K562 (cell line): ENCODE measurements around the gene STK4. TPM values are rescaled to one million over a fixed set of nuclear protein-coding genes. Genes with fewer than 3 reads are reported as not detected.

Source experiments
- ATAC-seq: fragments of 200-7000 bp; cut with Tn5 transposase; 3 replicates; pipeline ENCODE4 v1.9.1; 2020; ENCODE audit warnings: moderate library complexity
- BruUV-seq: library from RNA; stranded (reverse); fragments of 400-500 nt; replicated peaks from 2 replicates; lab custom pipeline; 2021; lab: Mats Ljungman, UMichigan
- CTCF ChIA-PET: fragments of 300-600 bp; formaldehyde crosslinking; extraction: SDS; loops from one replicate; lab custom pipeline; 2021; ENCODE audit warnings: low intra/inter-chr PET ratio; lab: Yijun Ruan, JAX
- POLR2A ChIA-PET: fragments of 300-600, 350-650 bp; sonication (Branson Sonifier 250); formaldehyde crosslinking; extraction: SDS; loops from one replicate; lab custom pipeline; 2021; ENCODE audit warnings: antibody characterized with exemption, inconsistent platforms; lab: Yijun Ruan, JAX
- DNase-seq, 4 experiments: peaks; one replicate each; pipeline versions ENCODE4 v3.0.0 to v3.0.0-alpha.2; 2011 to 2018; ENCODE audit warnings: low spot score in 3 of 4, mixed read lengths in 3 of 4; ENCODE audit errors: extremely low read depth in 1 of 4
- FAIRE-seq: peaks from 2 replicates; lab custom pipeline; 2011; peaks lifted over from hg19 to GRCh38; lab: Jason Lieb, UNC
- H2AFZ ChIP-seq: 2 replicates; pipeline ENCODE4 v1.6.0; 2011; ENCODE audit warnings: low read depth, low read length, control low read depth, inconsistent platforms
- H3K27ac ChIP-seq: fragments of 200-600 bp; 3 replicates; pipeline ENCODE4 v1.8.0; 2011; ENCODE audit warnings: low read depth, mild to moderate bottlenecking, control low read depth, inconsistent platforms, low read length, moderate library complexity, mixed read lengths; ENCODE audit errors: extremely low read depth
- H3K27me3 ChIP-seq, 2 experiments: fragments of 300-600 bp in 1 of 2; 2 replicates in 1 of 2; 3 replicates in 1 of 2; pipeline versions ENCODE4 v1.6.0 to v1.8.0; 2011; ENCODE audit warnings: inconsistent platforms in 2 of 2, low read length in 2 of 2, mild to moderate bottlenecking in 1 of 2, mixed read lengths in 1 of 2, moderate library complexity in 1 of 2; ENCODE audit not compliant: control insufficient read depth in 2 of 2, insufficient read depth in 2 of 2
- H3K36me3 ChIP-seq: fragments of 300-600 bp; 3 replicates; pipeline ENCODE4 v1.8.0; 2011; ENCODE audit warnings: mild to moderate bottlenecking, low read length, inconsistent platforms; ENCODE audit not compliant: control insufficient read depth, insufficient read depth
- H3K4me1 ChIP-seq, 2 experiments: fragments of 200-600 bp in 1 of 2; replicated peaks in 1 of 2; 2 replicates in 1 of 2; 3 replicates in 1 of 2; pipeline versions ENCODE4 v1.5.1 to v1.8.0; 2011; ENCODE audit warnings: inconsistent platforms in 2 of 2, low read length in 2 of 2, mild to moderate bottlenecking in 1 of 2, mixed read lengths in 1 of 2, moderate library complexity in 1 of 2; ENCODE audit not compliant: control insufficient read depth in 2 of 2, insufficient read depth in 2 of 2
- H3K4me2 ChIP-seq: 2 replicates; pipeline ENCODE4 v1.6.1; 2011; ENCODE audit warnings: low read length, control low read depth, inconsistent platforms, mixed read lengths; ENCODE audit not compliant: insufficient read depth
- H3K4me3 ChIP-seq: fragments of 200-600 bp; sonication (generic), shearing (Covaris generic); 2 replicates; pipeline ENCODE4 v1.5.1; 2016; ENCODE audit warnings: control low read depth, inconsistent platforms
- H3K79me2 ChIP-seq: fragments of 200-600 bp; 3 replicates; pipeline ENCODE4 v1.8.0; 2011; ENCODE audit warnings: low read length, inconsistent platforms; ENCODE audit not compliant: control insufficient read depth, insufficient read depth
- H3K9ac ChIP-seq, 2 experiments: 2 replicates each; pipeline versions ENCODE4 v1.6.0 to v1.6.1; 2011; ENCODE audit warnings: low read depth in 2 of 2, low read length in 2 of 2, control low read depth in 1 of 2, inconsistent platforms in 1 of 2, mild to moderate bottlenecking in 1 of 2, mixed read lengths in 1 of 2; ENCODE audit not compliant: insufficient read depth in 1 of 2
- H3K9me1 ChIP-seq: one replicate; pipeline ENCODE4 v1.6.0; 2011; ENCODE audit warnings: inconsistent platforms, mild to moderate bottlenecking, low read length, moderate library complexity; ENCODE audit not compliant: control insufficient read depth, insufficient read depth
- H3K9me3 ChIP-seq: replicated peaks from 2 replicates; pipeline ENCODE4 v1.5.1; 2011; ENCODE audit warnings: low read depth, low read length, inconsistent platforms; ENCODE audit not compliant: control insufficient read depth, insufficient read depth
- H4K20me1 ChIP-seq: replicated peaks from 2 replicates; pipeline ENCODE4 v1.6.1; 2011; ENCODE audit warnings: low read length, inconsistent platforms, mixed read lengths; ENCODE audit not compliant: control insufficient read depth, insufficient read depth
- CHD4 ChIP-seq: fragments of 200-600 bp; sonication (generic); IDR thresholded peaks from 3 replicates; pipeline ENCODE4 v1.6.1; 2012; ENCODE audit warnings: low read depth, mild to moderate bottlenecking, mixed read lengths, low read length, inconsistent platforms; ENCODE audit not compliant: insufficient read depth, insufficient replicate concordance, poor library complexity, severe bottlenecking
- DPF2 ChIP-seq: fragments of 450-650 bp; IDR thresholded peaks from 2 replicates; pipeline ENCODE4 v1.6.1; 2016
- FOXO4 ChIP-seq: fragments of 450-650 bp; formaldehyde crosslinking; IDR thresholded peaks from 2 replicates; pipeline ENCODE4 v1.4.0; 2020; ENCODE audit warnings: mild to moderate bottlenecking, moderate library complexity
- NR0B1 ChIP-seq: fragments of 450-650 bp; IDR thresholded peaks from one replicate; pipeline ENCODE4 v1.6.1; 2018; ENCODE audit warnings: mild to moderate bottlenecking, moderate library complexity; ENCODE audit not compliant: partially characterized antibody
- PTRF ChIP-seq: fragments of 450-650 bp; IDR thresholded peaks from 2 replicates; pipeline ENCODE4 v1.6.1; 2016; ENCODE audit warnings: mild to moderate bottlenecking, missing genetic modification characterization, missing compliant biosample characterization
- SRSF7 ChIP-seq: fragments of 200-400 bp; formaldehyde crosslinking; optimal IDR thresholded peaks from 2 replicates; pipeline ENCODE3; 2017; ENCODE audit warnings: mild to moderate bottlenecking, low read depth, low read length
- THRAP3 ChIP-seq: fragments of 450-650 bp; IDR thresholded peaks from 2 replicates; pipeline ENCODE4 v1.6.1; 2016; ENCODE audit warnings: mild to moderate bottlenecking, inconsistent platforms, borderline replicate concordance
- ZKSCAN3 ChIP-seq: fragments of 250-450 bp; sonication (Bioruptor Pico); IDR thresholded peaks from 2 replicates; pipeline ENCODE4 v1.4.0; 2020
- ZNF408 ChIP-seq: fragments of 250-450 bp; sonication (Bioruptor Pico); IDR thresholded peaks from 2 replicates; pipeline ENCODE4 v1.4.0; 2020; ENCODE audit warnings: low read depth, mild to moderate bottlenecking, moderate library complexity
- WGBS: fragments of 100-300 bp; shearing (Covaris generic); methylation state at CpG from one replicate; pipeline ENCODE4 v1.1.6; 2016; ENCODE audit warnings: low coverage, mixed read lengths; ENCODE audit not compliant: insufficient coverage; ENCODE audit errors: missing lambda C conversion rate; 5-methylcytosine and 5-hydroxymethylcytosine counted together
- in situ Hi-C: fragments of 300-500 bp; cut with MboI; formaldehyde crosslinking; loops from 4 replicates; pipeline ENCODE4 v1.15.0; 2018; ENCODE audit warnings: inconsistent platforms, mixed read lengths
- intact Hi-C: fragments of 100-400 bp; cut with micrococcal nuclease; formaldehyde crosslinking; loops from 2 replicates; pipeline ENCODE4 v1.14.2; 2022
- polyA plus RNA-seq, 8 experiments: library from polyadenylated mRNA; depleted of rRNA in 4 of 8; stranded (reverse) in 5 of 8; unstranded in 3 of 8; fragments of >200 nt; fragmentation: Nextera tagmentation in 2 of 8; fragmentation: Illumina TruSeq in 1 of 8; extraction: Ambion mirVana in 2 of 8; extraction: Trizol in 1 of 8; gene quantifications; 2 replicates each; pipeline versions ENCODE4 v1.2.1 to v1.2.3, GENCODE V29; 2011 to 2014; ENCODE audit warnings: inconsistent platforms in 1 of 8, missing spikeins in 1 of 8
- total RNA-seq, 7 experiments: library from RNA; depleted of rRNA in 6 of 7; stranded (reverse); fragments of >200 nt in 6 of 7; fragmentation: Illumina TruSeq in 2 of 7; extraction: Trizol in 2 of 7; gene quantifications; 2 replicates each; pipeline versions ENCODE4 v1.2.1 to v1.2.3, GENCODE V29; 2011 to 2021; ENCODE audit warnings: low replicate concordance in 1 of 7

STK4 gene
- total and polyA plus RNA-seq, 9 of the 15 experiments (the other 6 are each of a cell fraction or from before 2014, with no cell fraction given), result 11.9 to 30.6 (median 22.2) TPM

GRCh38 chr20:45101333-45101850 lies 135.1 kb downstream of the STK4 start:
- H2AFZ ChIP-seq, result no peak overlapping the region
- no peak overlapping the region for H3K4me2 ChIP-seq
- BruUV-seq, result no TSS peak
- H3K27ac ChIP-seq, result no peak overlapping the region
- H3K9me1 ChIP-seq, result no peaks in the 10 kb centered on the region
- H3K4me1 ChIP-seq, result peaks cover 0 to 16% of the 10 kb centered on the region in 2 experiments; a peak in 1 of 5 replicates
- no peaks in the 10 kb centered on the region for H3K9me3 ChIP-seq
- no peak overlapping the region for H3K4me3 ChIP-seq
- H4K20me1 ChIP-seq, result no peaks in the 10 kb centered on the region
- H3K27me3 ChIP-seq, result peaks cover 23 to 37% of the 10 kb centered on the region in 2 experiments
- 3% methylated on average over 6 of the region's 6 CpGs for WGBS
- intact Hi-C loops (no loop called here), in situ Hi-C loops (no loop called here)
- ChIA-PET POLR2A (interaction anchor here (0.5 to 0.8 kb wide), 2 partner anchors 312 to 1431 kb away, joined by 3 read pairs; no protein-coding TSS in a partner anchor), CTCF (no interaction called here)
- ATAC-seq (no peak), FAIRE-seq (no peak), DNase-seq (no peak)
- no peak for TF ChIP-seq FOXO4 (CRISPR knock-in tag)
- TF ChIP-seq SRSF7, result no peak
- no peak for TF ChIP-seq PTRF (tag)
- TF ChIP-seq ZNF408, result no peak
- no peak for TF ChIP-seq NR0B1
- no peak for TF ChIP-seq DPF2
- TF ChIP-seq ZKSCAN3 (CRISPR knock-in tag), result no peak
- no peak for TF ChIP-seq CHD4
- TF ChIP-seq THRAP3, result no peak
- no peak overlapping the region for H3K9ac ChIP-seq
- no peaks in the 10 kb centered on the region for H3K79me2 ChIP-seq
- H3K36me3 ChIP-seq, result no peaks in the 10 kb centered on the region
